IPS-20b (cell line): ENCODE data around the gene MARK2.

Experiments
- H3K27ac ChIP-seq: one replicate; pipeline ENCODE4 v1.5.1; 2013; ENCODE audit warnings: low read length
- H3K27me3 ChIP-seq: 2 replicates; pipeline ENCODE4 v1.6.1; 2013; ENCODE audit warnings: mild to moderate bottlenecking, low read length, inconsistent platforms; ENCODE audit not compliant: insufficient read depth
- H3K36me3 ChIP-seq: 2 replicates; pipeline ENCODE4 v1.6.1; 2013; ENCODE audit warnings: low read depth, mild to moderate bottlenecking, inconsistent platforms, low read length, moderate library complexity; ENCODE audit not compliant: insufficient read depth
- H3K4me1 ChIP-seq: 2 replicates; pipeline ENCODE4 v1.6.1; 2013; ENCODE audit warnings: mild to moderate bottlenecking, control low read depth, inconsistent platforms, low read length, moderate library complexity; ENCODE audit not compliant: insufficient read depth
- H3K4me3 ChIP-seq: 2 replicates; pipeline ENCODE4 v1.5.1; 2013; ENCODE audit warnings: mild to moderate bottlenecking, low read length, inconsistent platforms
- H3K9ac ChIP-seq: 2 replicates; pipeline ENCODE4 v1.6.1; 2013; ENCODE audit warnings: low read depth, mild to moderate bottlenecking, inconsistent platforms, low read length, moderate library complexity
- H3K9me3 ChIP-seq: 2 replicates; pipeline ENCODE4 v1.6.1; 2013; ENCODE audit warnings: mild to moderate bottlenecking, low read depth, low read length, inconsistent platforms; ENCODE audit not compliant: insufficient read depth

Gene MARK2

GRCh38 chr11:63920939-63921417 lies 82.1 kb downstream of the MARK2 start:
- Histone ChIP-seq H3K9ac (peak overlapping the region; percentile 93; the same call in 1 of the 2 replicates), H3K4me1 (peaks cover 18% of the 10 kb centered on the region; the same call in 1 of the 2 replicates), H3K9me3 (no peaks in the 10 kb centered on the region), H3K4me3 (peak overlapping the region; percentile 74; the same call in 1 of the 2 replicates), H3K27ac (peak overlapping the region; percentile 68), H3K27me3 (no peaks in the 10 kb centered on the region; the same call in 1 of the 2 replicates), H3K36me3 (no peaks in the 10 kb centered on the region)

DNA sequence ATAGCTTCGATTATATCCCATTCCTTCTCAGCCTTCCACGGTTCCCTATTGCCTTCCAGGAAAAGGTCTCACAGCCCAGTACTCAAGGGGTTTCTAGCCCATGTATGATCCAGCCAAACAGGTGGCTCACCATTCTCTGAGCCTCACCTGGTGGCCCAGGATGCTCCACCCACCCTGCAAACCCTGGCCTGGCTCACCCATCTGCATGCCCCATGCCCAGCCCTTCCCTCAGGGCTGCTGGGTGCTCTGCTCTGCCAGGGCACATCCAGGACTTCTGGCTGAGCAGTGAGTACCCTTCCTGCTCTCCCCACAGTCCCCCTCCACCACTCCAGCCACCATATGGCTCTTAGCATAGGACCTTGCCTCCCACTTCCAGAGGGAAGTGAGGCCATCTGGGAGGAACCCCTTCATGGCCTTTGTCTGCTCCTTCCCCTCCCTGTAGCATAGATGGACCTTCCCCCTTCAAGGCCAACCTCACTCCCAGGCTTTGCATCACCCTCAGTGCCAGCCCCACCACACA lies 83.8 kb downstream of the MARK2 start:
- no peaks in the 10 kb centered on the region for H3K36me3 ChIP-seq
- H3K27me3 ChIP-seq: no peaks in the 10 kb centered on the region; the same call in none of the 2 replicates
- H3K9me3 ChIP-seq: no peaks in the 10 kb centered on the region
- H3K4me1 ChIP-seq: peaks cover 16% of the 10 kb centered on the region; the same call in 1 of the 2 replicates
- H3K9ac ChIP-seq: no peak overlapping the region
- H3K27ac ChIP-seq: no peak overlapping the region
- H3K4me3 ChIP-seq: no peak overlapping the region

GRCh38 chr11:63923319-63923718 lies 84.4 kb downstream of the MARK2 start:
- Histone ChIP-seq H3K4me1 (peaks cover 15% of the 10 kb centered on the region; the same call in 1 of the 2 replicates), H3K36me3 (no peaks in the 10 kb centered on the region), H3K27me3 (peaks cover 6% of the 10 kb centered on the region), H3K4me3 (no peak overlapping the region), H3K9me3 (no peaks in the 10 kb centered on the region), H3K9ac (no peak overlapping the region), H3K27ac (no peak overlapping the region)

GRCh38 chr11:63929616-63930015 lies 90.7 kb downstream of the MARK2 start:
- H3K4me1 ChIP-seq: no peaks in the 10 kb centered on the region
- no peak overlapping the region for H3K9ac ChIP-seq
- H3K4me3 ChIP-seq: no peak overlapping the region

DNA sequence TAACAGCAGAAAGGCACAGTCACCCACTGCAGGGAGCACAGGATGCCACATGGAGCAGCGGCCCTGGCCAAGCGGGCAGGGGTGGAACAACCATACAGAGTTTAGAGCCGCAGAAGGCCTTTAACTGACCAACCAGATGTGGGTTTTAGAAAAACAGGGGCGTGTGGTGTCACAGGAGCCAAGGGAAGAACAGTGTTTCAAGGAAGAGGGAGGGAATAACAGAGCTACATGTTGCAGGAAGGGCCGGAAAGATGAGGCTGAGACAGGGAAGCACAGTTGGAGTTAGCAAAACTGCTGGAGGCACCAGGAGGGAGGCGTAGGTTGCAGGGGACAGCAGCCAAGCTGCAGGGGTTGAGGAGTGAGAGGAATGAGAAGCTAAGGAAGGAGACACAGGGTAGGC lies 92.1 kb downstream of the MARK2 start:
- H3K36me3 ChIP-seq: no peaks in the 10 kb centered on the region
- no peaks in the 10 kb centered on the region for H3K9me3 ChIP-seq
- peaks cover 8% of the 10 kb centered on the region for H3K27me3 ChIP-seq
- no peaks in the 10 kb centered on the region for H3K4me1 ChIP-seq
- no peak overlapping the region for H3K9ac ChIP-seq
- H3K27ac ChIP-seq: no peak overlapping the region
- H3K4me3 ChIP-seq: no peak overlapping the region

More at GRCh38 chr11:63929616-63930015, 90.7 kb downstream of the MARK2 start:
- H3K27me3 ChIP-seq: peaks cover 8% of the 10 kb centered on the region
- H3K9me3 ChIP-seq: no peaks in the 10 kb centered on the region
- no peaks in the 10 kb centered on the region for H3K36me3 ChIP-seq
- no peak overlapping the region for H3K27ac ChIP-seq

DNA sequence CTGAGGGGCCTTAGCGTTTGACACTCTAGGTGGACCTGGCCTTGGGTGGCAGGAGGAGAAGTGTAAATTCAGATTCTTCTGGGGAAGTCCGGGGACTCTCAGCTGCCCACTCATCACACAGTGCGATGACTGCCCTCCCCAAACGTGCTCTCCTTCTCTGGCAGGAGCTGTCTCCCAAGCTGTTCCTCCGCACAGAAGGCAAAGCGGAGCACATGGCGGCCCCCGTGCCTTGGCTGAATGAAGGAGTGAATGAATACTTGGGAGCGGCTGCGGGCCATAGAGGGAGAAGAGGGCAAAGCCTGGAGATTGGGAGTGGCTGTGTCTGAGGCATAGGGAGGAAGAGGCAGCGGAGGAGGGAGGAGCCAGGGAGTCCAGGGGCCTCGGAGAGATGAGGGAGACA lies 93.0 kb downstream of the MARK2 start:
- Histone ChIP-seq H3K36me3 (no peaks in the 10 kb centered on the region), H3K4me3 (no peak overlapping the region), H3K9me3 (no peaks in the 10 kb centered on the region), H3K27me3 (peaks cover 8% of the 10 kb centered on the region), H3K4me1 (no peaks in the 10 kb centered on the region), H3K27ac (no peak overlapping the region), H3K9ac (no peak overlapping the region)

- no peak overlapping the region for H3K27ac ChIP-seq
- H3K4me1 ChIP-seq: no peaks in the 10 kb centered on the region
- no peak overlapping the region for H3K9ac ChIP-seq
- peaks cover under 1% of the 10 kb centered on the region; the same call in 1 of the 2 replicates for H3K27me3 ChIP-seq
- no peaks in the 10 kb centered on the region for H3K36me3 ChIP-seq
- H3K4me3 ChIP-seq: no peak overlapping the region
- no peaks in the 10 kb centered on the region for H3K9me3 ChIP-seq
Measured at GRCh38 chr11:63933459-63933858, 94.5 kb downstream of the MARK2 start.

- Histone ChIP-seq H3K4me1 (no peaks in the 10 kb centered on the region), H3K4me3 (peak overlapping the region; percentile 69), H3K9me3 (no peaks in the 10 kb centered on the region), H3K36me3 (peaks cover 9% of the 10 kb centered on the region; the same call in 1 of the 2 replicates), H3K27me3 (no peaks in the 10 kb centered on the region), H3K27ac (no peak overlapping the region), H3K9ac (peak overlapping the region; percentile 40; the same call in 1 of the 2 replicates)
Measured at GRCh38 chr11:63937713-63938478, 99.0 kb downstream of the MARK2 start.

GRCh38 chr11:63938479-63939396 lies 99.8 kb downstream of the MARK2 start, which contains the start of gene NAA40:
Gene NAA40, plus strand, starts transcription at chr11:63939002. Its CDS starts 95 bp downstream, at chr11:63939097.
- peak within 1 kb of the TSS; percentile 65 for H3K27ac ChIP-seq
- H3K9ac ChIP-seq: peak within 1 kb of the TSS; percentile 89
- H3K27me3 ChIP-seq: no peaks in the 10 kb centered on the region
- H3K4me3 ChIP-seq: peak within 1 kb of the TSS; percentile 96
- H3K9me3 ChIP-seq: no peaks in the 10 kb centered on the region
- no peaks in the 10 kb centered on the region for H3K4me1 ChIP-seq
- peaks cover 9% of the 10 kb centered on the region; the same call in 1 of the 2 replicates for H3K36me3 ChIP-seq

- Histone ChIP-seq H3K36me3 (peaks cover 9% of the 10 kb centered on the region; the same call in 1 of the 2 replicates), H3K9ac (peak overlapping the region; percentile 89; the same call in 1 of the 2 replicates), H3K27me3 (no peaks in the 10 kb centered on the region), H3K27ac (peak overlapping the region; percentile 65), H3K4me1 (no peaks in the 10 kb centered on the region; the same call in 1 of the 2 replicates), H3K4me3 (peak overlapping the region; percentile 96), H3K9me3 (no peaks in the 10 kb centered on the region)
Measured at GRCh38 chr11:63939397-63939891, 100.5 kb downstream of the MARK2 start.

DNA sequence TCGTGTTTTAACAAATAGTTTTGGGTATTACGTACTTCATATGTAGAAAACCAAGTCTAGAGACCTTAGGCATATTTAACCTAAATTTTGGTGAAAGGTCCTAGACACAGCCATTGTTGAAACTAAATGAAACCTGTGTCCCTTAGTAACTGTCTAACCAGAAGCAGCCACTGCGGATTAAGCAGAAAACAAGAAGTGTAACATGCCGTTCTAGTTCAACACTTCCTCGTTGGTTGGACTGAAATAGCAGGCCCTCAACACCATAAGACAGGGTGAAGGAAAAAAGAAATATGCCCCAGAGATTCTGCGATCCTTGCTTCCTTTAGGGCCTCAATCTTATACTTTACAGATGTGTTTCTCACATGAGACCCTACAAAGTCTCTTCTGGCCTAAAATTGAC lies 101.9 kb downstream of the MARK2 start:
- H3K27me3 ChIP-seq: no peaks in the 10 kb centered on the region
- peaks cover 9% of the 10 kb centered on the region; the same call in 1 of the 2 replicates for H3K36me3 ChIP-seq
- H3K4me3 ChIP-seq: no peak overlapping the region
- H3K4me1 ChIP-seq: no peaks in the 10 kb centered on the region; the same call in 1 of the 2 replicates
- H3K9ac ChIP-seq: no peak overlapping the region
- no peak overlapping the region for H3K27ac ChIP-seq
- H3K9me3 ChIP-seq: no peaks in the 10 kb centered on the region
